HG02623 (cell line): ENCODE measurements around the gene ZGRF1.
"Not testable (repeated sequence)": the region's sequence is repeated elsewhere in the genome, so short reads cannot be mapped to it uniquely, and the experiment has no call there.

ENCODE experiments used
- ATAC-seq: cut with Tn5 transposase; IDR thresholded peaks from one replicate; pipeline ENCODE4 v1.9.1; 2021; ENCODE audit warnings: moderate library complexity; ENCODE audit not compliant: unreplicated experiment

Gene ZGRF1

GRCh38 chr4:112554271-112554670 is 82.4 kb downstream of the ZGRF1 start:
- ATAC-seq = not testable (repeated sequence)

- no peak for ATAC-seq
Observed at GRCh38 chr4:112552668-112553067, 84.0 kb downstream of the ZGRF1 start.

DNA sequence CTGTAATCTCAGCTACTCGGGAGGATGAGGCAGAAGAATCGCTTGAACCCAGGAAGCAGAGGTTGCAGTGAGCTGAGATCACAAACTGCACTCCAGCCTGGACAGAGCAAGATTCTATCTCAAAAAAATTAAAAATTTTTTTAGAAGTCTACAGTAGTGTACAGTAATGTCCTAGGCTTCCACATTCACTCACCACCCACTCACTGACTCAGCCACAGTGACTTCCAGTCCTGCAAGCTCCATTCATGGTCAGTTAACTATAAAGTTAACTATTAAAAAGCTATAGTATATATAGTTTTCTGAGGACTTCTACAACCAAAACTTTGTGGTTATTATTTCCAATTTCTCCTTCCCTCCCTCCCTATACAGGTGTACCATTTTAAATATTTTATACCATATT is 86.0 kb downstream of the ZGRF1 start:
- no peak for ATAC-seq

- no peak for ATAC-seq
Observed at GRCh38 chr4:112546476-112546875, 90.2 kb downstream of the ZGRF1 start.

DNA sequence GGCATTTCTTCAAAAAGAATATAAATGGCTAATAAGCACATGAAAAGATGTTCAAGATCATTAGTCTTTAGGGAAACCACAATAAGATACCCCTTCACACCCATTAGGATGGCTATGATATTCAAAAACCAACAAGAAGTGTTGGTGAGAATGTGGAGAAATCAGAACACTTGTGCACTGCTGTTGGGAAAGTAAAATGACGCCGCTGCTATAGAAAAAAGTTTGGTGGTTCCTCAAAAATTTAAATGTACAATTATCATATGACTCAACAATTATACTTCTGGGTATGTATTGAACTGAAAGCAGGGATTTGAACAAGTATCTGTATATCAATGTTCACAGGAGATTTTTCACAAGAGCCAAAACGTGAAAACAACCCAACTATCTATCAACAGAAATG is 91.4 kb downstream of the ZGRF1 start:
- ATAC-seq = no peak

GRCh38 chr4:112540695-112541094 is 96.0 kb downstream of the ZGRF1 start:
- no peak for ATAC-seq

GRCh38 chr4:112536123-112536522 is 100.6 kb downstream of the ZGRF1 start:
- ATAC-seq = no peak

DNA sequence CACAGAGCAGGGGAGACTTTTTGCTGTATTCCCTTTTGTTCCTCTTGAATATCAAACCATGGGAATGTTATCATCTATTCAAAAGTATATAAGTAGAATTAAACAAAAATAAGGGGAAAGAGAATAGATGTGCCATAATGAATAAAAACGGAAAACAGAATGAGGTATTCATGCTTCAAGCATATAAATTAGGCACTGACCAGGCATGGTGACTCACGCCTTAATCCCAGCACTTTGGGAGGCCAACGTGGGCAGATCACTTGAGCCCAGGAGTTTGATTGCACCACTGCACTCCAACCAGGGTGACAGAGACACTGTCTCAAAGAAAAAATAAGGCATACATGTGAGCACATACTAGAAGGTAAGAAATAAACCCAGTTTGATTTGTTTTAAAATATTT is 104.4 kb downstream of the ZGRF1 start:
- no peak for ATAC-seq

DNA sequence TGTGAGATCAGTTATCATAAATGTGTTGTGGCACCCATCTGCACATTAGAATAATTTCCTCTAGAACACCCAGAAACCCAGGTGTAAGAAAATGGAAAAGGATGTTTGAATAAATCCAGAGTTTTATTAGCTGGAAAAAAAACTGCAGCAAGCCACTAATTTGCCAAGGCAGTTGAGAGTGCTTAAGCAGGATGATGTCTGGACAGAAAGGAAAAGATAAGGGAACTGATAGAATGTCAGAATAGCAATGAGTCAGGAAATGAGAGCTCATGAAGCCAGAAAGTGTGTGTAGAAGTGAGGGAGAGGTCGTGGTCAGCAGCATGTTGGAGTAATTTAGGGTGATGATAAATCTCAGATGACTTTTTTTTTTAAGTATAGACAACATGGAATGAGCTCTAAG is 105.6 kb downstream of the ZGRF1 start:
- ATAC-seq = no peak

DNA sequence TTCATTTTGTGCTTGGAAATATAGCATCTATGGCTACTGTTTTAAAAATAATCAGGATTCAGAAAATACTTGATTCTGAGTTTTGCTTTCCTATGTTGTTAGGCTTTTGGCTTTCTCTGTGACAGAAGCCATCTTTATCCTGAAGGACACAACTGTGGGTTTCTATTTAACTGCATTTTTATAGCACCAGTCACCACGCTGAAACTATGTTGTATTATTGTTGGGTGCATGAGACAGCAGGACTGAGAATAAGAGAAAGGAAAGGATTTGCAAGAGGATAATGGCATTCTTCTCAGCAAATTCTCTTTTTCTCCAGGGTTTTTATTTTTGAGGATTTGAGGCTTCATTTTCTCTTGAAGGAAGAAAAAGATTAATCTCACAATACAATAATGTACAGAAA is 110.6 kb downstream of the ZGRF1 start:
- ATAC-seq = no peak

- ATAC-seq = peak; percentile 90
Observed at GRCh38 chr4:112523764-112524505, 112.8 kb downstream of the ZGRF1 start.

GRCh38 chr4:112523008-112523721 is 113.5 kb downstream of the ZGRF1 start:
- ATAC-seq = peak; percentile 34

- not testable (repeated sequence) for ATAC-seq
Observed at GRCh38 chr4:112522431-112522830, 114.3 kb downstream of the ZGRF1 start.

- ATAC-seq = no peak
Observed at GRCh38 chr4:112521123-112522023, 115.3 kb downstream of the ZGRF1 start.

GRCh38 chr4:112520598-112521122 is 116.0 kb downstream of the ZGRF1 start:
- no peak for ATAC-seq

DNA sequence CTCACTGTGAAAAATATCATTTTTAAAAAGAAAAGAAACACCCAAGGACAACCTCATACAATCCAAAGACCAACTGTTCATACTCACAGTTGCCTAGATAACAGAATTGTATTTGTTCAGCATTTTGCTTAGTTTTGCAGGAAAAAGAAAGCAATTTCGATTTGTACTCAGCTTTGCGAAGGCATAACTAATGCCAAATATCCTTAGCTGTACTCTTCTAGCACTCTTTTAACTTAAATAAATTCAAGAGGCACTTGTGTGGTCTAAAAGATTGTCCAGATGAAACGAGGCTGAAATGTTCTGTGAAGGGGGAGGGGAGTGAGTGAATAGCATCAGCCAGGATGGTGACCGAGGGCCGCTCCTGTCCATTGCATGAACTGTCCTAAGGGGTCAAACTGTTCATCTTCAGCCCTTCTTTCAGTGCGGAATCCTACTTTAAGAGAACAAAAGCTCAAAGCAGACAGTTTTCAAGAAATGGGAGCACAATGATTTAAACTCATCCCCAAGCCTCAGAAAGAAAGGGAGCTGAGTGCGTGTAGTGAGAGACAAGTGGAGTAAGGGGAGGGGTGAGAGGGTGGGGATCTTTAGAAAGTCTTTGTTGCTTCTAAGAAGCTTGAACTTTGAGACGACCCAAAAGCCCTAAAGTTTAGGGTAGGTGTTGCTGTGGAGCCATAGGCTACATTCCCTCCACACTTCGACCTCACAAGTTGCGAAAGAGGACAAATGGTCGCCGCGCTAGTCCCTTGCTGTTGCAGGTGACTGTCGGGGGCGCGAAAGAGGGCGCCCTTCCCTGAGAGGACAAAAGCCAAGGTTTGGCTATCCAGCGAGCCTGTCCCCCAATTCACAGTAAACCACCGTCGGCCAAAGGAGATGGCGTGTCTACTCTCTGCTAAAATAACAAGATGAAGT is 116.8 kb downstream of the ZGRF1 start:
- ATAC-seq = no peak

DNA sequence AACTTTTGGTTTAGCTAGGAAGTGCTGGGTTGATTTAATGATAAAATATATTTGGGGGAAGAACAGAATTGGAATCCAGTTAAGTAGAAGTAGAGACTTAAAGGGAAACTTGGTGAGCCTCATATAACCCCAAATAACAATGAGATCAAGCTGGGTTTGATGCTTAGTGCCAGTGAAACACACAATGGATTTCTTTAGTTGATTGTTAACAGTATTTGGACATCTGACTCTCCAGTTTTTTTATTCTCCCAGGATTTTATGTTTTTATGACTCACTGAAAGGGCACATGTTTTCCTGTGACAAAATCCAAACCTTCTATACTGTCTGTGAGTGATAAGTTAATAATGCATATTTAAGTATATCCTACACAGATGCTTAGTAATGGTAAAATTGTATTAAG is 118.0 kb downstream of the ZGRF1 start:
- ATAC-seq = no peak

- no peak for ATAC-seq
Observed at GRCh38 chr4:112517911-112518310, 118.8 kb downstream of the ZGRF1 start.

- ATAC-seq = peak; percentile 21
Observed at GRCh38 chr4:112517067-112517634, 119.6 kb downstream of the ZGRF1 start.
